K562 (cell line): ENCODE measurements around the gene COL20A1. TPM values are rescaled to one million over a fixed set of nuclear protein-coding genes. Genes with fewer than 3 reads are reported as not detected.

Source experiments
- ATAC-seq: fragments of 200-7000 bp; cut with Tn5 transposase; 3 replicates; pipeline ENCODE4 v1.9.1; 2020; ENCODE audit warnings: moderate library complexity
- BruUV-seq: library from RNA; stranded (reverse); fragments of 400-500 nt; replicated peaks from 2 replicates; lab custom pipeline; 2021; lab: Mats Ljungman, UMichigan
- CTCF ChIA-PET: fragments of 300-600 bp; formaldehyde crosslinking; extraction: SDS; loops from one replicate; lab custom pipeline; 2021; ENCODE audit warnings: low intra/inter-chr PET ratio; lab: Yijun Ruan, JAX
- POLR2A ChIA-PET: fragments of 300-600, 350-650 bp; sonication (Branson Sonifier 250); formaldehyde crosslinking; extraction: SDS; loops from one replicate; lab custom pipeline; 2021; ENCODE audit warnings: antibody characterized with exemption, inconsistent platforms; lab: Yijun Ruan, JAX
- DNase-seq, 4 experiments: peaks; one replicate each; pipeline versions ENCODE4 v3.0.0 to v3.0.0-alpha.2; 2011 to 2018; ENCODE audit warnings: low spot score in 3 of 4, mixed read lengths in 3 of 4; ENCODE audit errors: extremely low read depth in 1 of 4
- FAIRE-seq: peaks from 2 replicates; lab custom pipeline; 2011; peaks lifted over from hg19 to GRCh38; lab: Jason Lieb, UNC
- H2AFZ ChIP-seq: 2 replicates; pipeline ENCODE4 v1.6.0; 2011; ENCODE audit warnings: low read depth, low read length, control low read depth, inconsistent platforms
- H3K27ac ChIP-seq: fragments of 200-600 bp; 3 replicates; pipeline ENCODE4 v1.8.0; 2011; ENCODE audit warnings: low read depth, mild to moderate bottlenecking, control low read depth, inconsistent platforms, low read length, moderate library complexity, mixed read lengths; ENCODE audit errors: extremely low read depth
- H3K27me3 ChIP-seq, 2 experiments: fragments of 300-600 bp in 1 of 2; 2 replicates in 1 of 2; 3 replicates in 1 of 2; pipeline versions ENCODE4 v1.6.0 to v1.8.0; 2011; ENCODE audit warnings: inconsistent platforms in 2 of 2, low read length in 2 of 2, mild to moderate bottlenecking in 1 of 2, mixed read lengths in 1 of 2, moderate library complexity in 1 of 2; ENCODE audit not compliant: control insufficient read depth in 2 of 2, insufficient read depth in 2 of 2
- H3K36me3 ChIP-seq: fragments of 300-600 bp; 3 replicates; pipeline ENCODE4 v1.8.0; 2011; ENCODE audit warnings: mild to moderate bottlenecking, low read length, inconsistent platforms; ENCODE audit not compliant: control insufficient read depth, insufficient read depth
- H3K4me1 ChIP-seq, 2 experiments: fragments of 200-600 bp in 1 of 2; replicated peaks in 1 of 2; 2 replicates in 1 of 2; 3 replicates in 1 of 2; pipeline versions ENCODE4 v1.5.1 to v1.8.0; 2011; ENCODE audit warnings: inconsistent platforms in 2 of 2, low read length in 2 of 2, mild to moderate bottlenecking in 1 of 2, mixed read lengths in 1 of 2, moderate library complexity in 1 of 2; ENCODE audit not compliant: control insufficient read depth in 2 of 2, insufficient read depth in 2 of 2
- H3K4me2 ChIP-seq: 2 replicates; pipeline ENCODE4 v1.6.1; 2011; ENCODE audit warnings: low read length, control low read depth, inconsistent platforms, mixed read lengths; ENCODE audit not compliant: insufficient read depth
- H3K4me3 ChIP-seq: fragments of 200-600 bp; sonication (generic), shearing (Covaris generic); 2 replicates; pipeline ENCODE4 v1.5.1; 2016; ENCODE audit warnings: control low read depth, inconsistent platforms
- H3K79me2 ChIP-seq: fragments of 200-600 bp; 3 replicates; pipeline ENCODE4 v1.8.0; 2011; ENCODE audit warnings: low read length, inconsistent platforms; ENCODE audit not compliant: control insufficient read depth, insufficient read depth
- H3K9ac ChIP-seq, 2 experiments: 2 replicates each; pipeline versions ENCODE4 v1.6.0 to v1.6.1; 2011; ENCODE audit warnings: low read depth in 2 of 2, low read length in 2 of 2, control low read depth in 1 of 2, inconsistent platforms in 1 of 2, mild to moderate bottlenecking in 1 of 2, mixed read lengths in 1 of 2; ENCODE audit not compliant: insufficient read depth in 1 of 2
- H3K9me1 ChIP-seq: one replicate; pipeline ENCODE4 v1.6.0; 2011; ENCODE audit warnings: inconsistent platforms, mild to moderate bottlenecking, low read length, moderate library complexity; ENCODE audit not compliant: control insufficient read depth, insufficient read depth
- H3K9me3 ChIP-seq: replicated peaks from 2 replicates; pipeline ENCODE4 v1.5.1; 2011; ENCODE audit warnings: low read depth, low read length, inconsistent platforms; ENCODE audit not compliant: control insufficient read depth, insufficient read depth
- H4K20me1 ChIP-seq: replicated peaks from 2 replicates; pipeline ENCODE4 v1.6.1; 2011; ENCODE audit warnings: low read length, inconsistent platforms, mixed read lengths; ENCODE audit not compliant: control insufficient read depth, insufficient read depth
- FOXA3 ChIP-seq, 2 experiments: fragments of 450-650 bp in 1 of 2; sonication (generic) in 1 of 2; formaldehyde crosslinking; IDR thresholded peaks in 1 of 2; conservative IDR thresholded peaks in 1 of 2; 2 replicates each; pipeline versions ENCODE4 v1.4.0 to v1.8.0; 2020 to 2022; ENCODE audit warnings: mild to moderate bottlenecking in 2 of 2, missing genetic modification reagents in 1 of 2
- MYBL2 ChIP-seq, 2 experiments: fragments of 450-650 bp in 1 of 2; sonication (generic) in 1 of 2; formaldehyde crosslinking in 1 of 2; IDR thresholded peaks; 2 replicates each; pipeline versions ENCODE4 v1.6.1 to v1.8.1; 2017 to 2022; ENCODE audit warnings: borderline replicate concordance in 1 of 2, inconsistent platforms in 1 of 2, low read depth in 1 of 2, mild to moderate bottlenecking in 1 of 2, missing genetic modification reagents in 1 of 2, moderate library complexity in 1 of 2
- SP2 ChIP-seq: IDR thresholded peaks from 2 replicates; pipeline ENCODE4 v1.6.1; 2011; ENCODE audit warnings: mild to moderate bottlenecking, low read depth, low read length, moderate library complexity; ENCODE audit not compliant: poor library complexity, severe bottlenecking; ENCODE audit errors: extremely low read depth
- ZNF507 ChIP-seq: conservative IDR thresholded peaks from 2 replicates; pipeline ENCODE4 v1.6.1; 2017; ENCODE audit warnings: missing genetic modification characterization, missing compliant biosample characterization
- ZNF561 ChIP-seq: fragments of 450-650 bp; formaldehyde crosslinking; conservative IDR thresholded peaks from 2 replicates; pipeline ENCODE4 v1.4.0; 2020; ENCODE audit warnings: mild to moderate bottlenecking, moderate library complexity
- ZNF717 ChIP-seq: fragments of 250-450 bp; sonication (Bioruptor Pico); IDR thresholded peaks from 2 replicates; pipeline ENCODE4 v1.5.0; 2021
- WGBS: fragments of 100-300 bp; shearing (Covaris generic); methylation state at CpG from one replicate; pipeline ENCODE4 v1.1.6; 2016; ENCODE audit warnings: low coverage, mixed read lengths; ENCODE audit not compliant: insufficient coverage; ENCODE audit errors: missing lambda C conversion rate; 5-methylcytosine and 5-hydroxymethylcytosine counted together
- in situ Hi-C: fragments of 300-500 bp; cut with MboI; formaldehyde crosslinking; loops from 4 replicates; pipeline ENCODE4 v1.15.0; 2018; ENCODE audit warnings: inconsistent platforms, mixed read lengths
- intact Hi-C: fragments of 100-400 bp; cut with micrococcal nuclease; formaldehyde crosslinking; loops from 2 replicates; pipeline ENCODE4 v1.14.2; 2022
- polyA plus RNA-seq, 8 experiments: library from polyadenylated mRNA; depleted of rRNA in 4 of 8; stranded (reverse) in 5 of 8; unstranded in 3 of 8; fragments of >200 nt; fragmentation: Nextera tagmentation in 2 of 8; fragmentation: Illumina TruSeq in 1 of 8; extraction: Ambion mirVana in 2 of 8; extraction: Trizol in 1 of 8; gene quantifications; 2 replicates each; pipeline versions ENCODE4 v1.2.1 to v1.2.3, GENCODE V29; 2011 to 2014; ENCODE audit warnings: inconsistent platforms in 1 of 8, missing spikeins in 1 of 8
- total RNA-seq, 7 experiments: library from RNA; depleted of rRNA in 6 of 7; stranded (reverse); fragments of >200 nt in 6 of 7; fragmentation: Illumina TruSeq in 2 of 7; extraction: Trizol in 2 of 7; gene quantifications; 2 replicates each; pipeline versions ENCODE4 v1.2.1 to v1.2.3, GENCODE V29; 2011 to 2021; ENCODE audit warnings: low replicate concordance in 1 of 7
- TF ChIP-seq, protein P1 (sequence below): IDR thresholded peaks from 3 replicates; pipeline ENCODE4 v1.6.1; 2011; ENCODE audit warnings: borderline replicate concordance, mild to moderate bottlenecking; ENCODE audit not compliant: insufficient read length, insufficient read depth
- TF ChIP-seq, protein P2 (sequence below): fragments of 250-450 bp; sonication (Bioruptor Pico); IDR thresholded peaks from 2 replicates; pipeline ENCODE4 v1.8.0; 2021; ENCODE audit warnings: moderate library complexity, mild to moderate bottlenecking, inconsistent platforms

Gene COL20A1
- total and polyA plus RNA-seq, 9 of the 15 experiments (the other 6 are each of a cell fraction or from before 2014, with no cell fraction given) = not detected

DNA sequence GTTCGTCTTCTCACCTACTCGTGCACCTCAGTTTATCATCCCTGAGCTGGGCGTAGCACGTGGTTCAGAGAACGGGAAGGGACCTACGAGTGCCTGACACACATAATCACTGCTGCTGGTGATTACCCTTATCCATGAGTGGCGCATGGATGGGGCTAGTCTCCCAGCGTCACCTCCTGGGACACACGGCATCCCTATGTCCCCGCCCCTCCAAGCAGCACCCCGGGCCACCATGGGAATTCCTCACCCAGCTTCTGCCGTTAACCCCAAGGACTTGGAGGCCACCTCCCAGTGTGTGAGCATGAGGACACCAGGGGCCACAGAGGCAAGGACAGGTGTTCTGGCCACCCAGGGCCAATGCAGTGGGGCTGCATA lies 58.3 kb downstream of the COL20A1 start:
- Histone ChIP-seq H3K9ac (no peak overlapping the region), H3K9me3 (no peaks in the 10 kb centered on the region), H3K9me1 (no peaks in the 10 kb centered on the region), H3K27ac (no peak overlapping the region)
- no TSS peak for BruUV-seq
- in situ Hi-C loops = no loop called here
- TF ChIP-seq ZNF507 (tag) = no peak
- TF ChIP-seq, protein P1, sequence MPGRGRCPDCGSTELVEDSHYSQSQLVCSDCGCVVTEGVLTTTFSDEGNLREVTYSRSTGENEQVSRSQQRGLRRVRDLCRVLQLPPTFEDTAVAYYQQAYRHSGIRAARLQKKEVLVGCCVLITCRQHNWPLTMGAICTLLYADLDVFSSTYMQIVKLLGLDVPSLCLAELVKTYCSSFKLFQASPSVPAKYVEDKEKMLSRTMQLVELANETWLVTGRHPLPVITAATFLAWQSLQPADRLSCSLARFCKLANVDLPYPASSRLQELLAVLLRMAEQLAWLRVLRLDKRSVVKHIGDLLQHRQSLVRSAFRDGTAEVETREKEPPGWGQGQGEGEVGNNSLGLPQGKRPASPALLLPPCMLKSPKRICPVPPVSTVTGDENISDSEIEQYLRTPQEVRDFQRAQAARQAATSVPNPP = no peak
- no peak for TF ChIP-seq SP2
- no peak for TF ChIP-seq ZNF717 (CRISPR knock-in tag)
- TF ChIP-seq MYBL2 (IDR thresholded peaks at IDR 0.05; ENCODE audit: low read depth) = no peak
- no peak for TF ChIP-seq MYBL2 (CRISPR knock-in tag; IDR thresholded peaks at IDR 0.05; ENCODE audit: borderline replicate concordance)
- no peak for TF ChIP-seq FOXA3 (CRISPR knock-in tag; conservative IDR thresholded peaks at IDR 0.05 in 1 of 2, IDR thresholded peaks at IDR 0.05 in 1 of 2)
- TF ChIP-seq ZNF561 (CRISPR knock-in tag) = no peak
- TF ChIP-seq, protein P2, sequence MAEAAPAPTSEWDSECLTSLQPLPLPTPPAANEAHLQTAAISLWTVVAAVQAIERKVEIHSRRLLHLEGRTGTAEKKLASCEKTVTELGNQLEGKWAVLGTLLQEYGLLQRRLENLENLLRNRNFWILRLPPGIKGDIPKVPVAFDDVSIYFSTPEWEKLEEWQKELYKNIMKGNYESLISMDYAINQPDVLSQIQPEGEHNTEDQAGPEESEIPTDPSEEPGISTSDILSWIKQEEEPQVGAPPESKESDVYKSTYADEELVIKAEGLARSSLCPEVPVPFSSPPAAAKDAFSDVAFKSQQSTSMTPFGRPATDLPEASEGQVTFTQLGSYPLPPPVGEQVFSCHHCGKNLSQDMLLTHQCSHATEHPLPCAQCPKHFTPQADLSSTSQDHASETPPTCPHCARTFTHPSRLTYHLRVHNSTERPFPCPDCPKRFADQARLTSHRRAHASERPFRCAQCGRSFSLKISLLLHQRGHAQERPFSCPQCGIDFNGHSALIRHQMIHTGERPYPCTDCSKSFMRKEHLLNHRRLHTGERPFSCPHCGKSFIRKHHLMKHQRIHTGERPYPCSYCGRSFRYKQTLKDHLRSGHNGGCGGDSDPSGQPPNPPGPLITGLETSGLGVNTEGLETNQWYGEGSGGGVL (CRISPR knock-in tag) = no peak
- TF ChIP-seq, all 486 proteins: peak for 0
- DNase-seq (no peak), FAIRE-seq (no peak), ATAC-seq (no peak)
- Histone ChIP-seq H2AFZ (no peak overlapping the region), H4K20me1 (no peaks in the 10 kb centered on the region), H3K4me1 (peaks cover 0 to 20% of the 10 kb centered on the region in 2 experiments; a peak in 2 of 5 replicates), H3K4me2 (no peak overlapping the region), H3K27me3 (peaks cover 15 to 34% of the 10 kb centered on the region in 2 experiments; a peak in 4 of 5 replicates), H3K36me3 (no peaks in the 10 kb centered on the region), H3K79me2 (no peaks in the 10 kb centered on the region), H3K4me3 (no peak overlapping the region)
- ChIA-PET POLR2A (interaction anchor here (0.6 kb wide), 1 partner anchor 156 kb away, joined by 4 read pairs; no protein-coding TSS in a partner anchor), CTCF (no interaction called here)
- WGBS = 61% methylated on average over 12 of the region's 12 CpGs
- intact Hi-C loops = no loop called here
